ENCODE results near the gene TFDP2. TPM values are rescaled to one million over a fixed set of nuclear protein-coding genes. Genes with fewer than 3 reads are reported as not detected.

TFDP2 gene
- total RNA-seq, 1 donor from 2014 or later, result 173 TPM

DNA sequence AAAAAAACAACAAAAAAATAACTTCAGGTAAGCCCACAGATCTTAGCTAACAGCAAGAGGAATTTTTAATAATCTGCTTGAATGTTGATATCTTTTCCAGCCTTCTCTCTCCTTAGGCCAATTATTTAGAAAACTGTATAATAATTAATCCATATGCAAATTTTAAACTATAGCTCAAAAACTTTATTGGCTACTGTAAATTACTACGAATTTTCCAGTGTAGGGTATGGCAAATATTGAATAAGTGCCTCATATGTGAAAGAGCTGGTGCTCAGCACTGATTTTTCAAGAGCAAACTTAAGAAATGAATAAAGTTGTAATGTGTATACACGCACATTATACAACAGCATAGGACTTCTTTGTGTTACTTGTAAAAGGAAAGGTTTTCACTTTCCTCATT is 123.0 kb downstream of the TFDP2 start:
- peak overlapping the region; percentile 96 for H3K4me3 ChIP-seq

DNA sequence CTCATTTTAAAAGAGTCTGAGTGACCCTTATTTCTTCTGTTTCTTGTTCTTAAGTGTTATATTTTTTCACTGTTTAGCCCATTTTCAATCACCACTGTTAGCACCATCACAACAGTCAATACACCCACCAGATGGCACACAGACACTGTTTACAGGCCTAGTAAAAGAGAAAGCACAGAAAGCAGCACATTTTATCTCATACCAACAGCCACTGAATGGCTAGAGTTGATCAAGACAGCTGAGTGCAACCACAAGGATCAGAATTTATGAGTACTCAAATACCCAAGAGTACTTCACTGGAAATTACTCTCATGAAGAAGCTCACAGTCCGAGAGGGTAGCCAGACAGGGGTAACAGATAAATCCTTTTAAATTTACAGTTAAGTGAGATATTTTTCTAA is 127.0 kb downstream of the TFDP2 start:
- DNase-seq (ENCODE audit: low spot score), result peak; percentile 7
- H3K4me1 ChIP-seq, result peaks cover 9% of the 10 kb centered on the region
- H3K79me2 ChIP-seq (ENCODE audit: low read depth), result peaks cover 97% of the 10 kb centered on the region
- no peak overlapping the region for H3K4me3 ChIP-seq
- no peak overlapping the region for H3K27ac ChIP-seq
- H3K36me3 ChIP-seq, result no peaks in the 10 kb centered on the region
- no peaks in the 10 kb centered on the region for H3K27me3 ChIP-seq
- no peaks in the 10 kb centered on the region for H3K9me3 ChIP-seq (ENCODE audit: low read depth)
- Mint-ChIP-seq H3K27me3 (ENCODE audit: insufficient read depth, low read depth) (no peaks in the 10 kb centered on the region), H3K9me3 (no peaks in the 10 kb centered on the region), H3K27ac (no peak overlapping the region), H3K4me1 (peaks cover 8% of the 10 kb centered on the region), H3K4me3 (no peak overlapping the region), H3K36me3 (peaks cover 16% of the 10 kb centered on the region)
- H3K4me2 ChIP-seq, result no peak overlapping the region
- H3K9ac ChIP-seq, result no peak overlapping the region
- TF ChIP-seq, protein P1, sequence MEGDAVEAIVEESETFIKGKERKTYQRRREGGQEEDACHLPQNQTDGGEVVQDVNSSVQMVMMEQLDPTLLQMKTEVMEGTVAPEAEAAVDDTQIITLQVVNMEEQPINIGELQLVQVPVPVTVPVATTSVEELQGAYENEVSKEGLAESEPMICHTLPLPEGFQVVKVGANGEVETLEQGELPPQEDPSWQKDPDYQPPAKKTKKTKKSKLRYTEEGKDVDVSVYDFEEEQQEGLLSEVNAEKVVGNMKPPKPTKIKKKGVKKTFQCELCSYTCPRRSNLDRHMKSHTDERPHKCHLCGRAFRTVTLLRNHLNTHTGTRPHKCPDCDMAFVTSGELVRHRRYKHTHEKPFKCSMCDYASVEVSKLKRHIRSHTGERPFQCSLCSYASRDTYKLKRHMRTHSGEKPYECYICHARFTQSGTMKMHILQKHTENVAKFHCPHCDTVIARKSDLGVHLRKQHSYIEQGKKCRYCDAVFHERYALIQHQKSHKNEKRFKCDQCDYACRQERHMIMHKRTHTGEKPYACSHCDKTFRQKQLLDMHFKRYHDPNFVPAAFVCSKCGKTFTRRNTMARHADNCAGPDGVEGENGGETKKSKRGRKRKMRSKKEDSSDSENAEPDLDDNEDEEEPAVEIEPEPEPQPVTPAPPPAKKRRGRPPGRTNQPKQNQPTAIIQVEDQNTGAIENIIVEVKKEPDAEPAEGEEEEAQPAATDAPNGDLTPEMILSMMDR (IDR thresholded peaks at IDR 0.05), result peak; percentile 12
- TF ChIP-seq EZH2phosphoT487 (IDR thresholded peaks at IDR 0.05) (no peak), EZH2 (IDR thresholded peaks at IDR 0.05) (no peak)
- H4K20me1 ChIP-seq (ENCODE audit: low read depth), result peaks cover 26% of the 10 kb centered on the region
- no peaks in the 10 kb centered on the region for H3F3A ChIP-seq (ENCODE audit: low read depth)
- no peak overlapping the region for H2AFZ ChIP-seq (replicated peaks)

More for the DNA sequence above, 123.0 kb downstream of the TFDP2 start:
- Mint-ChIP-seq H3K4me3 (peak overlapping the region; percentile 92), H3K27ac (no peak overlapping the region), H3K9me3 (no peaks in the 10 kb centered on the region), H3K27me3 (ENCODE audit: insufficient read depth, low read depth) (no peaks in the 10 kb centered on the region), H3K4me1 (peaks cover 22% of the 10 kb centered on the region), H3K36me3 (peaks cover 16% of the 10 kb centered on the region)
- no peak for DNase-seq (ENCODE audit: low spot score)
- Histone ChIP-seq H3K4me2 (peak overlapping the region; percentile 89), H3K27me3 (no peaks in the 10 kb centered on the region), H2AFZ (replicated peaks) (no peak overlapping the region), H3F3A (ENCODE audit: low read depth) (peaks cover 24% of the 10 kb centered on the region), H3K79me2 (ENCODE audit: low read depth) (peaks cover 74% of the 10 kb centered on the region), H3K4me1 (peaks cover 18% of the 10 kb centered on the region), H3K27ac (no peak overlapping the region), H3K36me3 (no peaks in the 10 kb centered on the region), H3K9ac (no peak overlapping the region), H4K20me1 (ENCODE audit: low read depth) (peaks cover 15% of the 10 kb centered on the region), H3K9me3 (ENCODE audit: low read depth) (no peaks in the 10 kb centered on the region)
- TF ChIP-seq, protein P1 (IDR thresholded peaks at IDR 0.05), result no peak
- TF ChIP-seq EZH2 (IDR thresholded peaks at IDR 0.05) (no peak), EZH2phosphoT487 (IDR thresholded peaks at IDR 0.05) (no peak)

DNA sequence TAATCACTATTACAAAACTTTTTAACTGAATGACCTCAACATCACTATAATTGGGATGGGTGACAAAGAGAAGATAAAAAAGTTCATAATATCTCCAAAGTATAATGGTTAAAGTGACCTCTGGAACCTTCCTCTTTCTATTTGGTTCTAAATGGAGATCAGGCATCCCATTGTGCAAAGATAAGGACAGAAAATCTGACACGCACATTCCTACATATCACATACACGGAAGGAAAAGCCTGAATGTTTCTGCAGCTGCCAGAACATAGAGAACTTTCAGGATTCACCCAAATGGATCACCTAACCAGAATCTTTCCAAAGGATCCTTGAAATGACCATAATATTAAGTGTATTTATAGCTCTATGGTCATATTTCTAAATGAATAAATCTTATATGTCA is 128.2 kb downstream of the TFDP2 start:
- no peaks in the 10 kb centered on the region for H3K36me3 ChIP-seq
- Mint-ChIP-seq H3K9me3 (no peaks in the 10 kb centered on the region), H3K27ac (no peak overlapping the region), H3K4me1 (peaks cover 2% of the 10 kb centered on the region), H3K4me3 (no peak overlapping the region), H3K36me3 (peaks cover 14% of the 10 kb centered on the region), H3K27me3 (ENCODE audit: insufficient read depth, low read depth) (no peaks in the 10 kb centered on the region)
- no peak overlapping the region for H2AFZ ChIP-seq (replicated peaks)
- H3K27me3 ChIP-seq, result no peaks in the 10 kb centered on the region
- no peak overlapping the region for H3K4me3 ChIP-seq
- H3K4me1 ChIP-seq, result no peaks in the 10 kb centered on the region
- no peak overlapping the region for H3K4me2 ChIP-seq
- peaks cover 97% of the 10 kb centered on the region for H3K79me2 ChIP-seq (ENCODE audit: low read depth)
- TF ChIP-seq EZH2 (IDR thresholded peaks at IDR 0.05), result no peak
- TF ChIP-seq, protein P1 (IDR thresholded peaks at IDR 0.05), result no peak
- TF ChIP-seq EZH2phosphoT487 (IDR thresholded peaks at IDR 0.05), result no peak
- H4K20me1 ChIP-seq (ENCODE audit: low read depth), result peaks cover 26% of the 10 kb centered on the region
- no peaks in the 10 kb centered on the region for H3K9me3 ChIP-seq (ENCODE audit: low read depth)
- H3K27ac ChIP-seq, result no peak overlapping the region
- no peak for DNase-seq (ENCODE audit: low spot score)
- no peaks in the 10 kb centered on the region for H3F3A ChIP-seq (ENCODE audit: low read depth)
- no peak overlapping the region for H3K9ac ChIP-seq
